ENCODE results near the gene BAIAP2. TPM values are rescaled to one million over a fixed set of nuclear protein-coding genes. Genes with fewer than 3 reads are reported as not detected.
"Not testable (repeated sequence)": the region's sequence is repeated elsewhere in the genome, so short reads cannot be mapped to it uniquely, and the experiment has no call there.

BAIAP2 gene
- total RNA-seq, 2 donors from 2014 or later, result 8.0 to 11.5 TPM

- Histone ChIP-seq H3K9me3 (no peaks in the 10 kb centered on the region), H3K27me3 (no peaks in the 10 kb centered on the region), H3K4me1 (no peaks in the 10 kb centered on the region), H3K27ac (no peak overlapping the region), H3K4me3 (no peak overlapping the region), H3K36me3 (replicated peaks in 1 of 2; ENCODE audit: insufficient read depth in 1 of 2, low read depth in 2 of 2) (no peaks in the 10 kb centered on the region)
- intact Hi-C loops (cut with DNase I), result no loop called here
- no peak for TF ChIP-seq POLR2A (IDR thresholded peaks at IDR 0.05)
- no peak for TF ChIP-seq CTCF (IDR thresholded peaks at IDR 0.05)
- ATAC-seq (no peak), DNase-seq (no peak)
- WGBS, 2 donors, result 91 to 100% methylated on average over 5 to 12 of the region's 13 CpGs
Measured at GRCh38 chr17:81151278-81151677, 116.3 kb downstream of the BAIAP2 start.

- DNase-seq (no peak), ATAC-seq (no peak)
- intact Hi-C loops (cut with DNase I), result no loop called here
- H3K4me1 ChIP-seq, result no peaks in the 10 kb centered on the region
- peak overlapping the region in 1 of 4 donors; percentile 18 for H3K27ac ChIP-seq
- no peaks in the 10 kb centered on the region for H3K36me3 ChIP-seq (replicated peaks in 1 of 2; ENCODE audit: insufficient read depth in 1 of 2, low read depth in 2 of 2)
- H3K4me3 ChIP-seq, result no peak overlapping the region
- TF ChIP-seq CTCF (IDR thresholded peaks at IDR 0.05) (no peak), POLR2A (IDR thresholded peaks at IDR 0.05) (no peak)
- 77 to 87% methylated on average over 8 of the region's 8 CpGs for WGBS, 2 donors
- no peaks in the 10 kb centered on the region for H3K27me3 ChIP-seq
- H3K9me3 ChIP-seq, result no peaks in the 10 kb centered on the region
Measured at GRCh38 chr17:81152288-81152828, 117.4 kb downstream of the BAIAP2 start.

- no peak overlapping the region for H3K4me3 ChIP-seq
- no peaks in the 10 kb centered on the region for H3K9me3 ChIP-seq
- H3K27me3 ChIP-seq, result no peaks in the 10 kb centered on the region
- ATAC-seq (no peak), DNase-seq (peak in 1 of 4 donors; percentile 49)
- WGBS, 2 donors, result 76 to 84% methylated on average over 17 of the region's 17 CpGs
- TF ChIP-seq CTCF (IDR thresholded peaks at IDR 0.05), result no peak
- no peak for TF ChIP-seq POLR2A (IDR thresholded peaks at IDR 0.05)
- H3K4me1 ChIP-seq, result no peaks in the 10 kb centered on the region
- H3K36me3 ChIP-seq (replicated peaks in 1 of 2; ENCODE audit: insufficient read depth in 1 of 2, low read depth in 2 of 2), result no peaks in the 10 kb centered on the region
- intact Hi-C loops (cut with DNase I), result no loop called here
- peak overlapping the region in 1 of 4 donors; percentile 3 for H3K27ac ChIP-seq
Measured at GRCh38 chr17:81153340-81153803, 118.4 kb downstream of the BAIAP2 start.

GRCh38 chr17:81154016-81154415 is 119.1 kb downstream of the BAIAP2 start:
- H3K36me3 ChIP-seq (replicated peaks in 1 of 2; ENCODE audit: insufficient read depth in 1 of 2, low read depth in 2 of 2); ATAC-seq; H3K9me3 ChIP-seq; H3K4me3 ChIP-seq; intact Hi-C loops (cut with DNase I); H3K27me3 ChIP-seq; DNase-seq; H3K4me1 ChIP-seq; H3K27ac ChIP-seq: not testable (repeated sequence)
- 94 to 95% methylated on average over 9 of the region's 9 CpGs for WGBS, 2 donors

GRCh38 chr17:81154961-81155360 is 120.0 kb downstream of the BAIAP2 start:
- TF ChIP-seq CTCF (IDR thresholded peaks at IDR 0.05) (no peak), POLR2A (IDR thresholded peaks at IDR 0.05) (no peak)
- no peaks in the 10 kb centered on the region for H3K9me3 ChIP-seq
- no peaks in the 10 kb centered on the region for H3K27me3 ChIP-seq
- 85 to 94% methylated on average over 18 of the region's 18 CpGs for WGBS, 2 donors
- H3K36me3 ChIP-seq (replicated peaks in 1 of 2; ENCODE audit: insufficient read depth in 1 of 2, low read depth in 2 of 2), result no peaks in the 10 kb centered on the region
- ATAC-seq (no peak), DNase-seq (peak in 1 of 4 donors; percentile 41)
- H3K4me1 ChIP-seq, result peaks cover 3% of the 10 kb centered on the region
- intact Hi-C loops (cut with DNase I), result no loop called here
- no peak overlapping the region for H3K4me3 ChIP-seq
- no peak overlapping the region for H3K27ac ChIP-seq
